Retinal pigment epithelial cell (primary cell): ENCODE data around the gene TMPO.

ENCODE experiments used
- DNase-seq: peaks from one replicate; pipeline ENCODE4 v3.0.0-alpha.2; 2010; ENCODE audit warnings: low read depth
- H3K4me3 ChIP-seq: 2 replicates; pipeline ENCODE4 v1.5.1; 2011; ENCODE audit warnings: mild to moderate bottlenecking, low read length, control low read depth, moderate library complexity
- TF ChIP-seq, protein P1 (sequence below): conservative IDR thresholded peaks from 2 replicates; pipeline ENCODE4 v1.5.1; 2011; ENCODE audit warnings: low read depth, low read length, control low read depth, inconsistent platforms

Gene TMPO

DNA sequence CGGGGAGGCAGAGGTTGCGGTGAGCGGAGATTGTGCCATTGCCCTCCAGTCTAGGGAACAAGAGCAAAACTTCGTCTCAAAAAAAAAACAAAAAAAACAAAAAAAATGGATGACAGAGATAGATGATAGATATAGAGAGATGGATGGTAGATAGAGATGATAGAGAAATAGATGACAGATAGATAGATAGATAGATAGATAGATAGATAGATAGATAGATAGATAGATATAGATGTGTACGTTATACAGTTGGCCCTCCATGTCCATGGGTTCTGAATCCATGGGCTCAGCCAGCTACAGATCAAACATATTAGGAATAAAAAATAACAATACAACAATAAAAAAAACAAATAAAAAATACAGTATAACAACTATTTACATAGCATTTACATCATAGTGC is 65.3 kb downstream of the TMPO start:
- H3K4me3 ChIP-seq = no peak overlapping the region
- DNase-seq = no peak
- TF ChIP-seq, protein P1, sequence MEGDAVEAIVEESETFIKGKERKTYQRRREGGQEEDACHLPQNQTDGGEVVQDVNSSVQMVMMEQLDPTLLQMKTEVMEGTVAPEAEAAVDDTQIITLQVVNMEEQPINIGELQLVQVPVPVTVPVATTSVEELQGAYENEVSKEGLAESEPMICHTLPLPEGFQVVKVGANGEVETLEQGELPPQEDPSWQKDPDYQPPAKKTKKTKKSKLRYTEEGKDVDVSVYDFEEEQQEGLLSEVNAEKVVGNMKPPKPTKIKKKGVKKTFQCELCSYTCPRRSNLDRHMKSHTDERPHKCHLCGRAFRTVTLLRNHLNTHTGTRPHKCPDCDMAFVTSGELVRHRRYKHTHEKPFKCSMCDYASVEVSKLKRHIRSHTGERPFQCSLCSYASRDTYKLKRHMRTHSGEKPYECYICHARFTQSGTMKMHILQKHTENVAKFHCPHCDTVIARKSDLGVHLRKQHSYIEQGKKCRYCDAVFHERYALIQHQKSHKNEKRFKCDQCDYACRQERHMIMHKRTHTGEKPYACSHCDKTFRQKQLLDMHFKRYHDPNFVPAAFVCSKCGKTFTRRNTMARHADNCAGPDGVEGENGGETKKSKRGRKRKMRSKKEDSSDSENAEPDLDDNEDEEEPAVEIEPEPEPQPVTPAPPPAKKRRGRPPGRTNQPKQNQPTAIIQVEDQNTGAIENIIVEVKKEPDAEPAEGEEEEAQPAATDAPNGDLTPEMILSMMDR = no peak

DNA sequence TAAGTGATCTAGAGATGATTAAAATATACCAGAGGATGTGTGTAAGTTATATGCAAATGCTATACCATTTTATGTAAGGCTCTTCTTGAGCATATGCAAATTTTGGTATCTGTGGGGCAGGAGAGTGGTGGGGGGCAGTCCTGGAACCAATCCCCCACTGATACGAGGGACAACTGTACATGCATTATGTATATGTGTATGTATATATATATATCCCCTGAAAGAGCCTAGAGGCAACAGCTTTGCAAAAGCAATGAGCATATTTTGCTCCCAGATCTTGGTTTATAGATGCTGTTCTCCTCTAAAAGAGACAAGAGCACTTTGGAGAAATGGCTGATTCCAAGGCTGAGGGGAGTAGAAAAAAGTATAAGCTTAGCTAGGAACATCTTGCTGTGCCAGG is 65.7 kb downstream of the TMPO start:
- TF ChIP-seq, protein P1 = no peak
- no peak overlapping the region for H3K4me3 ChIP-seq
- no peak for DNase-seq

DNA sequence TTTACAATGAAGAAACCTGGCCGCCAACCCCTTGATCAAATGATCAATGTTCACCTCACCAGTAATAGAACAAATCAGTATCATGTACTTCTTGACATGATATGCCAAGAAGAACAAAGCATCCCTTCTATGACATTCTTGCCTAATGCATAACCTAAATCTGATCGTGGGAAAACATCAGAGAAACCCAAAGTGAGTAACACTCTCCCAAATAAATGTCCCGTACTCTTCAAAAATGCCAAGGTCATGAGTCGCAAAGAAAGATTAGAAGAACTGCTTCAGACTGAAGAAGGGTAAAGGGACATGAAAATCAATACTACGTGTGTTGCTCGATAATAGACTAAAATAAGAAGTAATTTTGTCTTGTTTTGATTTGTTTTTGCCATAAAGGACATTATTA is 66.7 kb downstream of the TMPO start:
- TF ChIP-seq, protein P1 = no peak
- DNase-seq = no peak
- no peak overlapping the region for H3K4me3 ChIP-seq

DNA sequence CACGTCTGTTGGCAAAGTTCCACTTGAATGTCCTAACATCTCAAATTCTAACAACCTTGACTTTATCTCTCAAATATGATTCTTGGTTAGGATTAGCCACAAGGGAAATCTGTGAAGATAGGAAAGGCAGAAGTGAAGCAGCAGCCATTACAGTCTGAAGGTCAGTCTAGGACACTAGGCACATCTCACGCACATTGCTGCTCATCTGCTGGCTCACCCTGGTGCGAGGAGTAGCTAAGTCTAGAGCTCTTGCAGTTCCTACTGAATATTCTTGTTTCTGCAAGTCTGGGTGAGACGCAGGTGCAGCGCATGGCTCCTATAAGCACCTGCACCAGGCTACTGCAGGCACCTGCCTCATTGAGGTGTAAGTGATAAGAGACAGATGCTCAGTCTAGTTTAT is 71.7 kb downstream of the TMPO start:
- H3K4me3 ChIP-seq = no peak overlapping the region
- TF ChIP-seq, protein P1 = no peak
- DNase-seq = no peak

DNA sequence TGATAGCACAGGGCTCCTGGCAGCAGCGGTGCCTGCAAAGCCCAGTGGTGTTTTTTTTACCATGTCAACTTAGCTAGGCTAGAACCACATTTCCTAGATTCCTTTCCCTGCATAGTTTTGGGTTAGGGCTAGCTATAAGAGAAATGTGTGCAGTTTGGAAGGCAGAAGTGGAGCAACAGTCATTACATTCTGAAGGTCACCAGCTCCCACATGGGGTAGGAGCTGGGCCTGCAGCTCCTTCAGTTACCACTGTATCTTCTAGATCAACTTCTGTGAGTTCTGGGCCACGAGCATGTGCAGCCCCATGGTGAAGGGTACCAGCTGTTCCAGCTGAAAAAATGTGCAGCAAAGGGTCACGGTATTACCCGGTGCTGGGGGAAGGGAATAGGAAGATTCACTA is 75.8 kb downstream of the TMPO start:
- no peak overlapping the region for H3K4me3 ChIP-seq
- DNase-seq = no peak
- TF ChIP-seq, protein P1 = no peak

DNA sequence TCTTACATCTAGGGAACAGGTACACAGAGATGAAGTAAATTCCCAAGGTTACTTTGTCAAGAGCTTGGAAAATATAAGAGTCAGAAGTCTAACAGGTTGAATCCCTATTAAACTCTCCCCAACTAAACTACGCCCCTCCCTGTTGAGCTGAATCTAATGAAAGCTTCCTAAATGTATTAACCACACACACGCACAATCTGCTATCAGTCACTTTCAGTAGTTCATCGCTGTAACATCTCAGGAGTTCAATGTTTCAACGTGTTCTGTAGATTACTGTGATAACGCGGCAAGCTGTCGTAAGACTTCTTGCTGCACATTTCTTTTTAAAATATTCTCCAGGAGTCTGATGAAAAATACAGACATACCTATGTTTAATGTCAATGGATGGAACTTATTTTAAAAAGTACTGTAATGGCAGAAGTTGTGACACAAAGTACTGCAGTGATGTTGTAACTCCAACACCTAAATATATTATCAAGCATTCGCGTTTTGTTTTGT is 77.5 kb downstream of the TMPO start:
- peak overlapping the region; percentile 50 for H3K4me3 ChIP-seq
- no peak for DNase-seq
- TF ChIP-seq, protein P1 = no peak

DNA sequence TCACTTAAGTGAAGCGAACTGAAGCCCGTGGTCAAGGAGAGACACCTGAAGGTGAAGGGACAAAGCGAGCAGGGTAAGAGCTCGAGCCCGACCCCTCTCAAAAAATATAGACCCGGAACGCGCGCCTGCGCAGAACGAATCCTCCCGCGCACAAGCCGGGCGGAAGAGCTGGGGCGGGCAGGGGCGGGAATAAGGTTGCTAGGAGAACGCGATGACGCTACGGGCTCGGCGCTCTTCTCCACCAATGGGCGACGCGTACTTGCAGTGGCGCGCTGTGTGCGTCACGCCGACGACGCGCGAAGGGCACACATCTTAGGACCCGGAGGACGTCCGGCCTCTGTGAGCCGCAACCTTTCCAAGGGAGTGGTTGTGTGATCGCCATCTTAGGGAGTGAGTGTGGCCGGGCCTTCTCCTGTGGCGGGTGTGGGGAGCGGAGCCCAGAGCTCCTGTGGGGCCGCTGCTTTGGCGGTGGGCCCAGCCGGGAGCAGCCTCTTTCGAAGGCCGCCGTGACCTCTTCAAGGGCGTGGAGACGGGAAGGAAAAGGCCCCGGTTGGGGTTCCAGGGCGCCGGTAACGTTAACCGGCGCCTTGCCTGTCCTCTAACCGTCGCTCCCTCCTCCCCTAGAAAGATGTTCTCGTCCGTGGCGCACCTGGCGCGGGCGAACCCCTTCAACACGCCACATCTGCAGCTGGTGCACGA is 78.1 kb downstream of the TMPO start, which contains the start of gene SLC25A3:
TSS of gene SLC25A3 (plus strand) at position 336 of the 699 bp plus-strand sequence. CDS start at position 629, 293 bp downstream.
- TF ChIP-seq, protein P1 = no peak
- peak within 1 kb of the TSS; percentile 98 for H3K4me3 ChIP-seq
- peak; percentile 91 for DNase-seq
